GM21619 (cell line): ENCODE data around the gene SP140L.
"Not testable (repeated sequence)": the region's sequence is repeated elsewhere in the genome, so short reads cannot be mapped to it uniquely, and the experiment has no call there.

Source experiments
- ATAC-seq: cut with Tn5 transposase; IDR thresholded peaks from one replicate; pipeline ENCODE4 v1.9.1; 2021; ENCODE audit not compliant: unreplicated experiment

The SP140L gene

DNA sequence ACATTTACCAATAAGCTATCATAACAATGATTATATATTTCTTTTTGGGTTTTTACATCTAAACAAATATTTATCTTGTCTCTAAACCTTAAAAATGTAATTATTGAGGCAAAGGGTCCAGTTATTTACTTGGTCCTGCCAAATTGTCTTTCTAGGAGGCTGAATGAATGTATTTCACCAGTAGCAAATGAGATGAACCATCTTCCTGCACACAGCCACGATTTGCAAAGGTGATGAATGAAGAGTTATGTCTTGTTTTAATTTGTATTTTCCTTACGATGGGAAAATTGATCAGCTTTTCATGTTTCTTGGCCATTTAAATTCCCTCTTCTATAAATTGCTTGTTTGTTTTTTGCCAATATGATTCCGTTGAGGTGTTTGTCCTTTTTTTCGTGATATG, 90.4 kb downstream of the SP140L start:
- ATAC-seq = no peak

DNA sequence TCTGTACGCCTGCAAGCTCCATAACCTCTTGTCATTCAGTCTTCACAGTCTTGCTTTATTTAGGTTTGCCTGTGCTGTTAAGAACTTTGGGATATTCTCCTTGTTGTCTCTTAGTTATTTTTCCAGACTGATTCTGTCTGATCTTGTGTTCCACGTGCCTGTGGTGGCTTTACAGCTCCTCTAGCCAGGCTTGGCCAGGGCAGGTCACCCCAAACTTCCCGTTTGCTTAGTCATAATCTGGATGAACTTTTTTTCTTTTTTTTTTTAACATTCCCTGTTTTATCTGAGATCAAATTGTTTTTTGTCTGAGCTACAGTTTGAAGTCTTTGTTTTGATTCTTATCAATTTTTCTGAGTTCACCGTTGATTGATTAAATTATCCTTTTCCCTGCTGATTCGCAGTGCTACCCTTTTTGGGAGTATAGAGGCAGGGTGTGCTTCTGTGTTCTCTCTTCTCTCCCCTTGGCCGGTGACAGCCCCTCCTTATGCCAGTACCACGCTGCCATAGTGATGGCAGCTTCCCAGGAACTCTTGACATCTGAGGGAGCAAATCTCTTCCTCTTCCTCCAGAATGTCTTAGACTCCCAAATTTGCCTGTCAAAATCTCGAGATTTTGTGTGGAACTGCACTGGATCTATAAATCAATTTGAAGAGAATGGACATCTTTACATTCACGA, 91.5 kb downstream of the SP140L start:
- ATAC-seq = no peak

DNA sequence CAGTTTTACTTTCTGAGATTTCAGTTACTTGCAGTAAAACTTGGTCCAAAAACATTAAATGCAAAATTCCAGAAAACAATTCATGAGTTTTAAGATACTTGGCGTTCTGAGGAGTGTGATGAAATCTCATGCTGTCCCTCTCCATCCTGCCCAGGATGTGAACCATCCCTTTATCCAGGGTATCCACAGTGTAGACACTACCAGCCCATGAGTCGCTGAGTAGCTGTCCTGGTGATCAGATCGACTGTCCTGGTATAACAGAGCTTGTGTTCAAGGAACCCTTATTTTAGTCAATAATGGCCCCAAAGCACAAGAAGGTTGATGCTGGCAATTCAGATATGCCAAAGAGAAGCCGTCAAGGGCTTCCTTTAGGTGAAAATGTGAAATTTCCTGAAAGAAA, 92.2 kb downstream of the SP140L start:
- ATAC-seq = no peak

DNA sequence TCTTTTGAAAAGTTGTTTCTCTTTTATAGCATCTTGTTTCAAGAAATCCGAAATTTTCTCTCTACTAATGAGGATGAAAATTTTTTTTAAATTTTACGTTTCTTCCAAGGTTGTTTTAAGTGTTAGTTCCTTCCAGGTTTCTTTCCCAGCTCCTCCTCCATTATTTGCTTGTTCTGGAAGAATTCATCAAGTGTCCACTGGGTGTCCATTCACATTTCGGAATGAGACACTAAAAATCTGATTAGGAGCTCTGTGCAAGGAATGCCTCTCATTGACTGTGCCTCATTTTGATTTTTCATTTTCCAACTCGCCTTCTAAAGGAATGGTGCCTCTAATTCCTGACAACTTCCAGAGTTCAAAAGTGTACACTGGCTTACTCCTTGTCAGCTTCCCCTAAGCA, 95.2 kb downstream of the SP140L start:
- ATAC-seq = no peak

DNA sequence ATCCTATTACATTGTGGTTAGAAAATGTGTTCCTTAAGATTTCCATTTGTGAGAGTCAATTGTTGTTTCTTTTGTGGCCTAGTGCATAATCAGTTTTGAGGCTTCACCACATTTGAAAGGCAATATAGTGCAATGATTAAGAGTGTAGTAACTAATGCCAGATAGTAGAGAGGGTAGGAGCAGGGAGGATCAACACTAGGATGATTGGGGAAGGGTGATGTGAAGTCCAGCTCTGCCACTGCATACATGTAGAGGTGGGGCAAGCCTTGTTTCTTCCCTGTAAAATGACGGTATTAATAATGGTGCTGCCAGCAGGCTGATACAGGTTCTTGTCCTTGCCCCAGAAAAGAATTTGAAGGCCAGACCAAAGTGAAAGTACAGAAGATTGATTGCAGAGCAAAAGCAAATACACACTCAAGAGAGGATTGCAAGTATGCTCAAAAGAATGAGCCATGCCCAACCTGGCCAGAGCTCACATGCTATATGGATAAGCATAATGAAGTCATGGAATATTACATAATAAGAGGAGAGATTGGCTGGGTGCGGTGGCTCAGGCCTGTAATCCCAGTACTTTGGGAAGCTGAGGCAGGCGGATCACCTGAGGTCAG, 97.0 kb downstream of the SP140L start:
- no peak for ATAC-seq

DNA sequence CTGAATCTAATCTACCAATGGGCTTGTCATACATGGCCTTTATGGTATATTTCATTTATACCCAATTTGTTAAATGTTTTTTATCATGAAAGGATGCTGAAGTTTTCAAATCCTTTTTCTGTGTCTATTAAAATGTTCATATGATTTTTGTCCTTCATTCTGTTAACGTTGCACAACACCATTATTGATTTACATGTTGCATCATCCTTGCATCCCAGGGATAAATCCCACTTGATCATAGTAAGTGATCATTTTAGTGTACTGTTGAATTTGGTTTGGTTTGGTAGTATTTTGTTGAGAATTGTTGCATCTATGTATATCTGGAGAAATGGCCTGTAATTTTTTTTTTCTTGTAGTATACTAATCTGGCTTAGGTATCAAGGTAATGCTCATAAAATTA, 98.4 kb downstream of the SP140L start:
- ATAC-seq = no peak

DNA sequence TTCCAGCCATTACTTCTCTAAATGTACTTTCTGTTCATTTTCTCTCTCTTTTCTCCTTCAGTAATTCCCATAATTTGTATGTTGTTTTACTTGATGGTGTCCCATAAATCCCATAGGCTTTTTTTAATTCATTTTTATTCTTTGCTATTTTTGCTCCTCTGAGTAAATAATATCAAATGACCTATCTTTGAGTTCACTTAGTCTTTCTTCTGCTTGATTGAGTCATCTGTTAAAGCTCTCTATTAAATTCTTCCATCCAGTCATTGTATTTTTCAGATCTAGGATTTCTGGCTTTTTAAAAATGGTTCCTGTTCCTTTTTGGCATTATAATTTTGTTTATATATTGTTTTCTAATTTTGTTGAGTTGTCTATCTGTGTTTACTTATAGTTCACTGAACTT, 102.5 kb downstream of the SP140L start:
- ATAC-seq = no peak

DNA sequence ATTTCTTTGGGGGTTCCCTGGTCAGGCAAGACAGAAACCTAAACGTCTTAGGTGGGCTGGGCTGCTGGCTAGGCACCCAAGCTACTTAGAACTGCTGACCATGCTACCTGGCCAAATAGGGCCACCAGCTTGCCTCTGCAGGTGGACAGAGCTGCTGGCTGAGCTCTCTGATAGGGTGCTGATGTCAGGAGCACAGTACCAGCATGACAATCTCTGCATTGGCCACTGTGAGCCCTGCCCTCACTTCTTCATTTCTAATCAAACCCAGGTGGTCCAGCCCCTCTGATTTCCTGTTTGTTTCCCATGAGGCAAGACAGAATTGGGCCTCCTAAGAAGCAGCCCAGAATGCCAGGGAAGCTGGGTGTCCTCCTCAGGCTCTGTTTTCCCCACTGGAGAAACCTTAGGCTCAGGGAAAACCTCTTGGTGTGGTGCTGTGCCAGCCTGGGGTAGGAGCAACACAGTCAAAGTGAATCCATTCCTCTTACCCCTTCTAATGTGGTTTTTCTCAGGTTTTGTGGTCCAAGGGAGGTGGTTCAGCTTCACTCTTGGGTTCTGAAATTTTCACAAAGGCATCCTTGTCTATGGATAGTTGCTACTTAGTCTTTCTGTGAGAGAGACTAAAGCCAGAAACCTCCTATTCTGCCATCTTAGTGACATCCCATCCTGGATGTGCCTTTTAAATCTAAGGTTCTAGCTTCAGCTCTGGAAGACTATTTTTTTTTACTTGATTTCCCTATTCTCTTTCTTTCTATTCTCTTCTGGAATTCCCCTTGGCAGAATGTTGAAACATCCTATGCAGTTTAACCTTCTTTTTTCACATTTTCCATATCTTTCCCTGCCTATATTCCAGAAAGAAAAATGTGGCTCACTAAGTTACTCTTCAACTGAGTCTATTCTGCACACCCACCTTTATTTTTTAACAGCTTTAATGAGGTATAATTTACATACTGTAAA, 104.2 kb downstream of the SP140L start:
- no peak for ATAC-seq

DNA sequence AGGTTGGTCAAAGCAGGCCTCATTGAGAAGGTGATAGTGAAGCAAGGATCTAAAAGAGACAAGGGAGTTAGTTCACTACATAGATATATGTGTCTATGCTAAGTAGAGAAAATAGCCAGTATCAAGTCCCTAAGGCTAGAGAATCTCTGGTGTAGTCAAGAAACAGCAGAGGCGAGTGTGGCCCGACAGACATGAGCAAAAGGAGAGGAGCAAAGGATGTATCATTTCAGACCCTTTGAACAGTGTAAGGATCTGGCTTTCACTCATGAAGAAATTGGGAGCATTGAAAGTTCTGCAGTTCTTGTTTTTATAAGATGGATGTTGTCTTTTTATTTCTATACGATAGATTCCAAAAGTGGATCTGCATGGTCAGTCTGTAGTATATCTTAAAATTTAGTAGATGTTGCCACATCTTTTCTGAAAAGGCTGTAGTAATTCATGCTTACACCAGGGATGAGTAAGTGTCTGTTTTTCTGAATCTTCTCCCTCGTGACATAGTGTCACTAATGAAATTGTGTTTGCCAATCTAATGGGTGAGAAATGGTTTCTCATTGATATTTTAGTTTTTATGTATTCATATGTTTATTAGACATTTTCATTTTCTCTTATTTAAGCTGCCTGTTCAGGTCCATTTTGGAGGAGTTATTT, 107.8 kb downstream of the SP140L start:
- no peak for ATAC-seq

DNA sequence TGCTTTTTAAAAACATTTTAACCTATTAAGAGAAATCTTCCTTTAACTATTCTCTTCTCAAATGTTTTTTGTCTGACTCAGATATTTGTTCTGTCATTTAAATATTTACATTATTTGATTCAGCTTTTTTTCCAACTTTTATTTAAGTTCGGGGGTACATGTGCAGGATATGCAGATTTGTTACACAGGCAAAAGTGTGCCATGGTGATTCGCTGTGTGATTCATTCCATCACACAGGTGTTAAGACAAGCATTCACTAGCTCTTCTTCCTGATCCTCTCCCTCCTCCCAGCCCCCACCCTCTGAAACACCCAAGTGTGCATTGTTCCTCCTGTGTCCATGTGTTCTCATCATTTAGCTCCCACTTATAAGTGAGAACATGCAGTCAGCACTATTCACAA, 108.4 kb downstream of the SP140L start:
- no peak for ATAC-seq

DNA sequence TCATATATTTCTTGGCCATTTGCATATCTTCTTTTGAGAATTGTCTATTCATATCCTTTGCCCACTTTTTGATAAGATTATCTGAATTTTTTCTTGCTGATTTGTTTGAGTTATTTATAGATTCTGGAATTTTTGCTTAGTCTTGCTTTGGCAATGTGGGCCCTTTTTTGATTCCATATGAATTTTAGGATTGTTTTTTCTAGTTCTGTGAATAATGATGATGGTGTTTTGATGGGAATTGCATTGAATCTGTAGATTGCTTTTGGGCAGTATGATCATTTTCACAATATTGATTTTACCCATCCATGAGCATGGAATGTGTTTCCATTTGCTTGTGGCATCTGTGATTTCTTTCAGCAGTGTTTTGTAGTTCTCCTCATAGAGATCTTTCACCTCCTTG, 112.1 kb downstream of the SP140L start:
- not testable (repeated sequence) for ATAC-seq

DNA sequence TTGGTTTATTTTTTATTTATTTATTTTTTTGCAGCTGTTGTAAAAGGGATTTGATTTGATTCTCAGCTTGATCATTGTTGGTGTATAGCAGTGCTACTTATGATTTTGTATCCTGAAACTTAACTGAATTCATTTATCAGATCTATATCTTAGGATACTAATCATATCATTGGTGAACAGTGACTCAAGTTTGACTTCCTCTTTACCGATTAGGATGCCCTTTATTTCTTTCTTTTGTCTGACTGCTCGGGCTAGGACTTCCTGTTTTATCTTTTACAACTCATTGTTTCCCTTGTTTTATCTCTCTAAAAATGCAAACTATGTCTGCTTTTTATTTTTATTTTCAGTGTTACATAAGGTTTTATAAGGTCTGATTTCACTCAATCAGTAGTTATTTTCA, 112.6 kb downstream of the SP140L start:
- ATAC-seq = peak; percentile 39

DNA sequence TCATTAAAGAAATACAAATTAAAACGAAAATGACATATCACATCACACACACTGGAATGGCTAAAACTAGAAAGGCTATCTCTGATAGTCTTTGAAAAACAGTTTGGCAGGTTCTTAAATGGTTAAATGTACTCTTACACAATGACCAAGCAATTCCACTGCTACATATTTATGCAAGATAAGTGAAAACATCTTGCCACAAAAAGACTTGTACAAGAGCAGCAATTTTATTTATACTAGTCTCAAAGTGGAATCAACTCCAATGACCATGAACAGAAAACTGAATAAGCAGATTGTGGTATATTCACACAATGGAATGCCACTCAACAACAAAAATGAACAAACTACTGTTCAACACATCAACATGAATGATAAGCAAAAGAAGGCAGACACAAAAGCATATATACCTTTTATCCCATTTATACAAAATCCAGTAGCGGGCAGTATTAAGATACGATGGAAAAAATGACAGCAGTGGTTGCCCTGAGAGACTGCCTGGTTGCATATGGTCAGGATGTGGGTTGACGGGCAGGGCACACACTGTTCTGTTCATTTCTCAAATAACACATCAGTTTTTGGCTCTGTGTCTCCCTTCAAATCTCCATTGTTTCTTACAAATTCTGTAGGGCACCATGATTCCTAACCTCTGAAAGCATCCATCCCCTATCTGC, 114.4 kb downstream of the SP140L start:
- peak; percentile 55 for ATAC-seq

DNA sequence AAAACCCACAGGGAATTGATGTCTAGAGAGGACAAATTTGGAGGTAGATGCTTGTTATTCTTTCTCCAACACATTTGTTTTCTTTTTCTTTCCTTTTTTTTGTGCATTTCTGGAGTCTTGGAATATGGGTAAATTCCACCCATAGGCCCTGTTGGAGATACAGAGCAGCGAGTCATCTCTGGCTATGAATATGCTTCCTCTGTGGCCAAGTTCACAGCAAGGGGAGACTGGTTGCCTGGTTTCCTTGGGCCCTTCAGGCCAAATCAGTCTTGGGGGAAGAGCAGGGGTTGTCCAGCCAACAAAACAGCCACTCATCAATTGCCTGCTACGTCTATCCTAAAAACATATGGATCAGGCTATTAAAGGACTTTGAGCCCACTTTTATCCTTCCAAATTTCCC, 116.5 kb downstream of the SP140L start:
- no peak for ATAC-seq

DNA sequence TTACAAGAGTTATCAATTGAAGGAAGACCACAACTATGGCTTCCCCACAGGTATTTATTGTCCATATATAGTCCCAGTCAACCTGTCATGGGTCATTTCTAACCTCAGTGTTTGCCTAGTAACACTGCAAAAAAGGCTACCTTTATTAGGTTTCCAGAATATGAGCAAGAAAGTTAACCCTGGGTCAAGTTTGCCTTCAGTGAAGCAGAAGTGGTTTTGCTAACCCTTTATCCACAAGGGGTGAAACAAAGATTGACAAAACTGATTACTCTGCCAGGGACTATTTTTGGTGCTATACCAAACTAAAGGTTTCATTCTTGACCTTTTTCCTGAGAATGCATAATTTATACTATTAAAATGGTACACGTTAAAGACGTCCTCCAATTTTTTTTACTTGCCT, 117.8 kb downstream of the SP140L start:
- ATAC-seq = no peak

DNA sequence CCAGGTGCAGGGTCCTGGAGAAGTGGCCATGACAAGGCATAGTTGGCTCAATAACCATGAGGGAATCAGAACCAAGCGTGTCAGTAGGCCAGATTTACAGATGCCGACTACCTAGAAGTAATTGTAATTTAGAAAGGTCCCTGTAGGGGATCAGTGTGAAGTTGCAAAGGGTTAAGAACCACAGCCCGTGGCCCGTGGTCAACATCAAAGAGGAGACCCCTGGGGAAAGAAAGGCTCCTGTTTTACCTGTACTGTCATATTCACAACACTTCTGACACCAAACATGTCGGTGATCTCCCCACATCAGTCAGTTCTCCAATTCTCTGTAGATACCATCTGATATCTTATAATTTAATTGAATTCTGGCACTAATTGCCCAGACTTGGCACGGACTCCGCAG, 120.0 kb downstream of the SP140L start:
- no peak for ATAC-seq

DNA sequence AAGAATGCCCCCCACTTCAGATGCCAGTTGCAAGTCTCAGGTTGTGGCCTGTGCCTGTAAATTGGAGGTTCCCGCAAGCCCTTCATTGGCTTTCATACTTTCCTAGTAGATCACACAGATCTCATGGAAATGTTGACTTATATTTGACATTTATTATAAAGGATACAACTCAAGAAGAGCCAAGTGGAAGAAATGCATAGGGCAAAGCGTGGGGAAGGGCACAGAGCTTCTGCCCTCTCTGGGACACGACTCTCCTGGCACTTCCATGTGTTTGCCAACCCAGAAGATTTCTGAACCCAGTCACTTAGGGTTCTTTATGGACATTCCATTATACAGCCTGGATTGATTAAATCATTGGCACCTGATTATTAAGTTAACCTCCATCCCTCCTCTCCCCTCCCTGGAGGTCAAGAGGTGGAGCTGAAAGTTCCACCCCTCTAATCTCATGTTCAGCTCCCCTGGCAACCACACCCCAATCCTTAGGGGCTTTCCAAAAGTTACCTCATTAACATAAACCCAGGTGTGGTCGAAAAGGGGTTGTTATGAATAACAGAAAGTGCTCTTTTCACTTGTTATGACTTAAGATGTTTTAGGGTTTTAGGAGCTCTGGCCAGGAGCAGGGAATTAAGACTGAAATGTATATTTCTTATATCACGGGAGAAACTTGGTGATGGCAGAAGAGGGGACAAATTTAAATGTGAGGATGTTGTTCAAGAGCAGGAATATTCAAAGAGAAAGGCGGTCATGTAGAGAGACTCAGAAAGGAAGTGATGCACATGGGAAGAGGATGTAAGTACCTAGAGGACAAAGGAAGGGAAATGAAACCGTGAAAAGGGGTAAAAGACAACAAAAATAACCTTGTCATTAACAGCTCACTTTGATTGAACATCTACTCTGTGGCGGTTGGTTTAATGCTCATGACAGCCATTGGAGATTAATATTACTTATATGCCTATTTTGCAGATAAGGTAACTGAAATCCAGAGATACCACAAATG, 120.8 kb downstream of the SP140L start:
- ATAC-seq = peak; percentile 82

DNA sequence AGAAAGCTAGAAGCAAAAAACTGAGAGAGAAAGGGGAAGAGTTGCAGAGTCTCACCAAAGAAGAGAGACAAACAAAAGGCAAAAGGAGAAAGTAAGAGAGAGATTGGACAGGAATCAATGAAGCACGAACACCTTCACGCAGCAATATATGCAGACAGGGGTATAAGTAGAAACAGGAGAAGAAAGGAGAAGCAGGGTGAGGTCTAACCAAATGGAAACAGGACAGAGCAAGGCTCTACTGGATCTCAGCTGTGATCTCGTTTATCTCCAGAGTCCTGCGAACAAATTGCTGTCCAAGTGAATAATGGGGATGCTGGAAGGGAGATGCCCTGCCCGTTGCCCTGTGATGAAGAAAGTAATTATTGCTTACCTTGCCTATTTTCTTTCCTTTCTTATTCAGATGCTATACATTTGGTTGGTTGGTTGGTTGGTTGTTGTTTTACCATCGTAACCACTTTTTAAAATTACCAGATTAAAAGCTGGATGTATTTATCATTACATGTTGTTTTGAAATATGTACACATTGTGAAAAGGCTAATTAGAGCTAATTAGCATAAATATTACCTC, 123.0 kb downstream of the SP140L start:
- ATAC-seq = no peak

DNA sequence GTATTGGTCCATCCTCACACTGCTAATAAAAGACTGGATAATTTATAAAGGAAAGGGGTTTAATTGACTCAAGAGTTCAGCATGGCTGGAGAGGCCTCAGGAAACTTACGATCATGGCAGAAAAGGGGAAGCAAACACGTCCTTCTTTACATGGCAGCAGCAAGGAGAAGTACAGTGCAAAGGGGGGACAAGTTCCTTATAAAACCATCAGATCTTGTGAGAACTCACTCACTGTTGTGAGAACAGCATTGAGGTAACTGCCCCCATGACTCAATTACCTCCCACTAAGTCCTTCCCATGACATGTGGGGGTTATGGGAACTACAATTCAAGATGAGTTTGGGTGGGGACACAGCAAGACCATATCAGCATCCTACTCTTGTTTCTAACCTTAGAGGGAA, 126.0 kb downstream of the SP140L start:
- ATAC-seq = no peak
